Articular chondrocyte of knee joint (primary cell): ENCODE measurements around the gene WNK2. TPM values are rescaled to one million over a fixed set of nuclear protein-coding genes. Genes with fewer than 3 reads are reported as not detected.

Source experiments
- total RNA-seq: library from RNA; depleted of rRNA; stranded (reverse); fragments of >200 nt; gene quantifications from 2 replicates; pipeline ENCODE4 v1.2.3, GENCODE V29; 2012

The WNK2 gene
- 0.11 and 0.13 TPM in 2 replicates for total RNA-seq

DNA sequence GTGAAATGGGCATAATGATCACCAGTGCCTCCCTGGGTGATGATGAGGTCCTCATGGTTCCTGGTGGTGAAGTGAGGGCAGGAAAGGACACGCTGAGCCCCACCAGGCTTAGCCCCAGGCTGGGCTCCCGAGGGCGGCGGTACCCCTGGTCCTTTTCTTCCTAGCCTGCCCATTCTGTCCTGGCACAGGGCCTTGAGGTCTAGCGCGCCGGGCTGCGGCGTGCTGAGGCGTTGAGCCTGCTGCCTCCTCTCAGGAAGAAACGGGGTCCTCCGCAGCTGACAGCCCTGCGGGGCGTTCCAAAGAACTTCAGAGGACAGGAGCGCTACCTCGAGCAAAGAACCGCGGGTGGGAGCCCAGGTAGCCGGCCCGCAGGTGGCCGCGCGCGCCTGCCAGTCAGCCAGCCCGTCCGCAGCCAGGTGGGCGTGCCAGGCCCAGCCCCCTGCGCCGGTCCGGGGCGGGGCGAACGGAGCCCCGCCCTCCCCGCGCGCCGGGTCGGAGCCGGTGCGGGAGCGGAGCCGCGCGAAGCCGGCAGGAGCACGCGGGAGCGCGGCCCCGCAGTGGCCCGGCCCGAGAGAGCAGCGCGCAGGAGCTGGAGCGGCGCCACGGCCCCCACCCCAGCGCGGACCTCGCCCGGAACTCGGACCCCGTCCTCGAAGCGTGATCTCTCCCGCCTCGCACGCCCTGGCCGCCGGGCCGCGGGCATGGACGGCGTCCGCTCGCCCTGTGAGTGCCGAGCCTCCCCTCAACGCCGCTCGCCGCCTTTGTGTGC, at the start of gene WNK2:
TSS of gene WNK2 (plus strand) at position 477 of the 769 bp plus-strand sequence. CDS start 791 bp downstream, outside the sequence.

Other genes with a start within 250 kb of the WNK2 start
- gene FGD3, start 236.6 kb upstream of the WNK2 start, total RNA-seq, result not detected in 2 replicates
- 2.7 and 7.2 TPM in 2 replicates for gene SUSD3, start 125.4 kb upstream of the WNK2 start, total RNA-seq
- 20.1 and 23.9 TPM in 2 replicates for gene CARD19, start 87.9 kb upstream of the WNK2 start, total RNA-seq
- gene NINJ1, start 49.9 kb upstream of the WNK2 start, total RNA-seq, result 24.7 and 25.4 TPM in 2 replicates